ENCODE measurements around the gene CFAP69. TPM values are rescaled to one million over a fixed set of nuclear protein-coding genes. Genes with fewer than 3 reads are reported as not detected.

The CFAP69 gene
- total RNA-seq, 2 experiments from 2014 or later, result not detected

GRCh38 chr7:90242369-90243168 is 2.4 kb upstream of the CFAP69 start:
- peak overlapping the region; percentile 16 for H3K4me3 Mint-ChIP-seq
- peaks cover 17% of the 10 kb centered on the region for H3K4me1 ChIP-seq (ENCODE audit: insufficient read depth, low read length)
- H3K9me3 Mint-ChIP-seq, result no peaks in the 10 kb centered on the region
- no peak for ATAC-seq (ENCODE audit: poor library complexity)
- H3K4me1 Mint-ChIP-seq (ENCODE audit: low read depth), result peaks cover 26% of the 10 kb centered on the region
- H3K9me3 ChIP-seq (ENCODE audit: control insufficient read depth in 1 of 2, insufficient read depth in 1 of 2, low read length in 2 of 2), result peaks cover 0 to 5% of the 10 kb centered on the region in 2 experiments
- no peak for DNase-seq
- ChIA-PET POLR2A (no interaction called here), CTCF (interaction anchor here (0.8 kb wide), 1 partner anchor 10 kb away, joined by 3 read pairs; no protein-coding TSS in a partner anchor)
- no peaks in the 10 kb centered on the region for H3K36me3 ChIP-seq (ENCODE audit: insufficient read depth, low read length)
- H3K36me3 Mint-ChIP-seq (ENCODE audit: low read depth), result peaks cover 5% of the 10 kb centered on the region
- H3K27me3 ChIP-seq (ENCODE audit: control insufficient read depth in 1 of 2, insufficient read depth in 2 of 2, low read length in 2 of 2), result peaks cover 10 to 32% of the 10 kb centered on the region in 2 experiments
- H3K4me3 ChIP-seq (ENCODE audit: low read length), result no peak overlapping the region
- no peak overlapping the region for H3K27ac ChIP-seq (ENCODE audit: low read depth in 1 of 2, low read length in 2 of 2)
- H3K27me3 Mint-ChIP-seq, result peaks cover 65% of the 10 kb centered on the region
- intact Hi-C loops (cut with DNase I, micrococcal nuclease), result no loop called here
- TF ChIP-seq CTCF (IDR thresholded peaks at IDR 0.05), result no peak
- no peak overlapping the region for H3K27ac Mint-ChIP-seq

GRCh38 chr7:90243556-90243955 is 1.4 kb upstream of the CFAP69 start:
- Mint-ChIP-seq H3K36me3 (ENCODE audit: low read depth) (peaks cover 5% of the 10 kb centered on the region), H3K9me3 (no peaks in the 10 kb centered on the region), H3K4me1 (ENCODE audit: low read depth) (peaks cover 26% of the 10 kb centered on the region), H3K27me3 (peaks cover 62% of the 10 kb centered on the region), H3K27ac (no peak overlapping the region), H3K4me3 (peak overlapping the region; percentile 90)
- POLR2A ChIA-PET, result no interaction called here
- no peaks in the 10 kb centered on the region for H3K36me3 ChIP-seq (ENCODE audit: insufficient read depth, low read length)
- CTCF ChIA-PET, result interaction anchor here (0.8 kb wide), 1 partner anchor 9 kb away, joined by 3 read pairs; no protein-coding TSS in a partner anchor
- no peak overlapping the region for H3K4me3 ChIP-seq (ENCODE audit: low read length)
- H3K27ac ChIP-seq (ENCODE audit: low read depth in 1 of 2, low read length in 2 of 2), result no peak overlapping the region
- H3K27me3 ChIP-seq (ENCODE audit: control insufficient read depth in 1 of 2, insufficient read depth in 2 of 2, low read length in 2 of 2), result peaks cover 10 to 26% of the 10 kb centered on the region in 2 experiments
- H3K9me3 ChIP-seq (ENCODE audit: control insufficient read depth in 1 of 2, insufficient read depth in 1 of 2, low read length in 2 of 2), result peaks cover 0 to 5% of the 10 kb centered on the region in 2 experiments
- H3K4me1 ChIP-seq (ENCODE audit: insufficient read depth, low read length), result peaks cover 17% of the 10 kb centered on the region
- DNase-seq (no peak), ATAC-seq (ENCODE audit: poor library complexity) (no peak)
- TF ChIP-seq CTCF (IDR thresholded peaks at IDR 0.05), result no peak
- intact Hi-C loops (cut with DNase I, micrococcal nuclease), result no loop called here

- Histone ChIP-seq H3K27me3 (ENCODE audit: control insufficient read depth in 1 of 2, insufficient read depth in 2 of 2, low read length in 2 of 2) (peaks cover 10 to 27% of the 10 kb centered on the region in 2 experiments), H3K4me1 (ENCODE audit: insufficient read depth, low read length) (peaks cover 17% of the 10 kb centered on the region), H3K27ac (ENCODE audit: low read depth in 1 of 2, low read length in 2 of 2) (no peak overlapping the region), H3K36me3 (ENCODE audit: insufficient read depth, low read length) (no peaks in the 10 kb centered on the region), H3K4me3 (ENCODE audit: low read length) (peak overlapping the region; percentile 82), H3K9me3 (ENCODE audit: control insufficient read depth in 1 of 2, insufficient read depth in 1 of 2, low read length in 2 of 2) (peaks cover 0 to 5% of the 10 kb centered on the region in 2 experiments)
- peak overlapping the region; percentile 90 for H3K4me3 Mint-ChIP-seq
- CTCF ChIA-PET, result no interaction called here
- no peak for TF ChIP-seq CTCF (IDR thresholded peaks at IDR 0.05)
- DNase-seq (no peak), ATAC-seq (ENCODE audit: poor library complexity) (no peak)
- POLR2A ChIA-PET, result no interaction called here
- peaks cover 26% of the 10 kb centered on the region for H3K4me1 Mint-ChIP-seq (ENCODE audit: low read depth)
- H3K27me3 Mint-ChIP-seq, result peaks cover 61% of the 10 kb centered on the region
- no peaks in the 10 kb centered on the region for H3K9me3 Mint-ChIP-seq
- H3K27ac Mint-ChIP-seq, result peak overlapping the region; percentile 15
- peaks cover 5% of the 10 kb centered on the region for H3K36me3 Mint-ChIP-seq (ENCODE audit: low read depth)
- intact Hi-C loops (cut with DNase I, micrococcal nuclease), result no loop called here
Observed at GRCh38 chr7:90244565-90244908, 437 bp upstream of the CFAP69 start.

Data from CD4-positive, alpha-beta T cell (primary cell).